Mesodermal cell (in vitro differentiated cells): ENCODE data around the gene PAK1IP1.
"Not testable (repeated sequence)": the region's sequence is repeated elsewhere in the genome, so short reads cannot be mapped to it uniquely, and the experiment has no call there.

ENCODE experiments used
- H3K27ac ChIP-seq: 2 replicates; pipeline ENCODE4 v1.7.0; 2013; ENCODE audit warnings: mild to moderate bottlenecking, low read depth, low read length, moderate library complexity; ENCODE audit not compliant: severe bottlenecking
- H3K36me3 ChIP-seq: 2 replicates; pipeline ENCODE4 v1.7.1; 2013; ENCODE audit warnings: mild to moderate bottlenecking, low read length, moderate library complexity; ENCODE audit not compliant: control insufficient read depth, insufficient read depth
- H3K4me1 ChIP-seq: one replicate; pipeline ENCODE4 v1.7.1; 2013; ENCODE audit warnings: mild to moderate bottlenecking, low read length; ENCODE audit not compliant: insufficient read depth, control insufficient read depth, poor library complexity, severe bottlenecking
- H3K4me3 ChIP-seq: 2 replicates; pipeline ENCODE4 v1.7.0; 2013; ENCODE audit warnings: low read length, control low read depth, mild to moderate bottlenecking; ENCODE audit not compliant: insufficient read depth, poor library complexity, severe bottlenecking; ENCODE audit errors: extremely low read depth
- H3K9me3 ChIP-seq: 2 replicates; pipeline ENCODE4 v1.7.1; 2013; ENCODE audit warnings: mild to moderate bottlenecking, low read length, moderate library complexity; ENCODE audit not compliant: control insufficient read depth
- WGBS, 2 experiments: methylation state at CpG; one replicate each; pipeline ENCODE4 v1.1.5; 2013; ENCODE audit warnings: missing lambda C conversion rate in 2 of 2; ENCODE audit not compliant: insufficient coverage in 2 of 2; 5-methylcytosine and 5-hydroxymethylcytosine counted together

Gene PAK1IP1

GRCh38 chr6:10745116-10745515 is 50.3 kb downstream of the PAK1IP1 start:
- no peak overlapping the region for H3K4me3 ChIP-seq
- peaks cover 8% of the 10 kb centered on the region for H3K4me1 ChIP-seq
- WGBS, 2 experiments, result 89 to 92% methylated on average over 4 of the region's 5 CpGs
- peaks cover 20% of the 10 kb centered on the region for H3K36me3 ChIP-seq
- H3K27ac ChIP-seq, result no peak overlapping the region
- H3K9me3 ChIP-seq, result no peaks in the 10 kb centered on the region

GRCh38 chr6:10746915-10747250 is 52.1 kb downstream of the PAK1IP1 start:
- H3K36me3 ChIP-seq, result peaks cover 22% of the 10 kb centered on the region
- no peaks in the 10 kb centered on the region for H3K9me3 ChIP-seq
- H3K4me3 ChIP-seq, result peak overlapping the region; percentile 76
- no peak overlapping the region for H3K27ac ChIP-seq
- peaks cover 8% of the 10 kb centered on the region for H3K4me1 ChIP-seq
- 79 to 93% methylated on average over 7 to 9 of the region's 9 CpGs for WGBS, 2 experiments

GRCh38 chr6:10747251-10747972 is 52.6 kb downstream of the PAK1IP1 start, which contains the start of gene TMEM14B:
TSS of gene TMEM14B (plus strand) at chr6:10747805. CDS start at chr6:10749246, 1,441 bp downstream.
- no peaks in the 10 kb centered on the region for H3K9me3 ChIP-seq
- peaks cover 8% of the 10 kb centered on the region for H3K4me1 ChIP-seq
- H3K27ac ChIP-seq, result peak within 1 kb of the TSS; percentile 72
- H3K4me3 ChIP-seq, result peak within 1 kb of the TSS; percentile 76
- 7 to 8% methylated on average over 31 to 37 of the region's 52 CpGs for WGBS, 2 experiments
- H3K36me3 ChIP-seq, result peaks cover 26% of the 10 kb centered on the region

- Histone ChIP-seq H3K4me3 (no peak overlapping the region), H3K4me1 (peaks cover 8% of the 10 kb centered on the region), H3K27ac (peak overlapping the region; percentile 68), H3K9me3 (no peaks in the 10 kb centered on the region), H3K36me3 (peaks cover 44% of the 10 kb centered on the region)
- 70 to 92% methylated on average over 2 of the region's 2 CpGs for WGBS, 2 experiments
Observed at GRCh38 chr6:10749734-10750133, 55.0 kb downstream of the PAK1IP1 start.

GRCh38 chr6:10750568-10750967 is 55.8 kb downstream of the PAK1IP1 start:
- H3K36me3 ChIP-seq, result peaks cover 53% of the 10 kb centered on the region
- not testable (repeated sequence) for H3K9me3 ChIP-seq, H3K4me3 ChIP-seq, H3K4me1 ChIP-seq, H3K27ac ChIP-seq
- WGBS, 2 experiments, result 75 to 79% methylated on average over 5 to 6 of the region's 6 CpGs

- H3K4me1 ChIP-seq, H3K27ac ChIP-seq, H3K4me3 ChIP-seq, H3K9me3 ChIP-seq: not testable (repeated sequence)
- 100% methylated on average over 1 to 3 of the region's 5 CpGs for WGBS, 2 experiments
- H3K36me3 ChIP-seq, result peaks cover 63% of the 10 kb centered on the region
Observed at GRCh38 chr6:10751757-10752156, 57.0 kb downstream of the PAK1IP1 start.

- Histone ChIP-seq H3K4me1 (peaks cover 5% of the 10 kb centered on the region), H3K9me3 (no peaks in the 10 kb centered on the region), H3K36me3 (peaks cover 87% of the 10 kb centered on the region), H3K4me3 (no peak overlapping the region), H3K27ac (no peak overlapping the region)
- whole genome bisulfite sequencing, 2 experiments, result no CpG with 5 or more reads among the region's 1 CpG
Observed at GRCh38 chr6:10756085-10756484, 61.3 kb downstream of the PAK1IP1 start.
